ENCODE data around the gene DCTPP1.

Gene DCTPP1

DNA sequence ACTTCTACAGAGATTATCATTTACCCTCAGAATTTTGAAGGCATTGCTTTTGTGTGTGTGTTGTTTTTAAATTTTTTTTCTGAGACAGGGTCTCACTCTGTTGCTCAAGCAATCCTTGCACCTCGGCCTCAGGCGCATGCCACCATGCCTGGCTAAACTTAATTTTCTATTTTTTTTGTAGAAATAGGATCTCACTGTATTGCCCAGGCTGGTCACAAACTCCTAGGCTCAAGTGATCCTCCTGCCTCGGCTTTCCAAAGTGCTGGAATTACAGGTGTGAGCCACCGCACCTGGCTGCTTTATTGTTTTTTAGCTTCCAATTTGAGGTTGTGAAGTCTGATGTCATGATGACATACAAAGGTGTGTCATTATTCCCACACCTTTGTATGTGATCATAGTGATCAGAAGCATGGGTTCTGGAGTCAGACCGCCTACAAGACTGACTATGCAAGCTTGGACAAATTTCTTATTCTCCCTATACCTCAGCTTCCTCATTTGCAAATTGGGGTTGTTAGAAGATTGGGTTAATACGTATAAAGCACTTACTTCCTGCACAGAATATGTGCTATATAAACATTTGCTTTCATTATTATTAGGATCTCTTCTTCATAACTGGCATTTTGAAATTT is 10.0 kb upstream of the DCTPP1 start:
- Mint-ChIP-seq H3K27ac (peak overlapping the region; percentile 63), H3K9me3 (peaks cover 0 to 2% of the 10 kb centered on the region in 2 donors), H3K36me3 (peaks cover 17 to 26% of the 10 kb centered on the region in 2 donors), H3K27me3 (no peaks in the 10 kb centered on the region), H3K4me3 (no peak overlapping the region), H3K4me1 (peaks cover 19 to 53% of the 10 kb centered on the region in 2 donors)
- DNase-seq (no peak), ATAC-seq (replicated peaks) (peak; percentile 91 to 95)

DNA sequence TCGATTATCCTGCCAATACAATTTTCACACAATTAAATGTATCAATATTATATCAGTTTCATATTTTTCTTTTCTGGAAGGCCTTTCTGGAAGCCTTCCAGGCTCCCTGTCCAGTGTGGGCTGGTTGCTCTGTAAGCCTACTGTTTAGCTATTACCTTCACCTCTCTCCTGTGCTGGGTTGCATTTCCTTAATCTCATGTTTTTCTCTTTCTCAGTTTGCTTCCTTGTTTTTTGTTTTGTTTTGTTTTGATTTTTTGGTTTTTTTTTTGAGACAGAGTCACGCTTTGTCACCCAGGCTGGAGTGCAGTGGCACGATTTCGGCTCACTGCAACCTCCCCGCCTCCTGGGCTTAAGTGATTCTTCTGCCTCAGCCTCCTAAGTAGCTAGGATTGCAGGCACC is 9.0 kb upstream of the DCTPP1 start:
- Mint-ChIP-seq H3K9me3 (peaks cover 0 to 2% of the 10 kb centered on the region in 2 donors), H3K27ac (peak overlapping the region; percentile 52), H3K4me3 (peak overlapping the region; percentile 5 to 40), H3K27me3 (no peaks in the 10 kb centered on the region), H3K4me1 (peaks cover 20 to 48% of the 10 kb centered on the region in 2 donors), H3K36me3 (peaks cover 11 to 16% of the 10 kb centered on the region in 2 donors)
- ATAC-seq (replicated peaks) (peak in 1 of 2 donors; percentile 18), DNase-seq (no peak)

DNA sequence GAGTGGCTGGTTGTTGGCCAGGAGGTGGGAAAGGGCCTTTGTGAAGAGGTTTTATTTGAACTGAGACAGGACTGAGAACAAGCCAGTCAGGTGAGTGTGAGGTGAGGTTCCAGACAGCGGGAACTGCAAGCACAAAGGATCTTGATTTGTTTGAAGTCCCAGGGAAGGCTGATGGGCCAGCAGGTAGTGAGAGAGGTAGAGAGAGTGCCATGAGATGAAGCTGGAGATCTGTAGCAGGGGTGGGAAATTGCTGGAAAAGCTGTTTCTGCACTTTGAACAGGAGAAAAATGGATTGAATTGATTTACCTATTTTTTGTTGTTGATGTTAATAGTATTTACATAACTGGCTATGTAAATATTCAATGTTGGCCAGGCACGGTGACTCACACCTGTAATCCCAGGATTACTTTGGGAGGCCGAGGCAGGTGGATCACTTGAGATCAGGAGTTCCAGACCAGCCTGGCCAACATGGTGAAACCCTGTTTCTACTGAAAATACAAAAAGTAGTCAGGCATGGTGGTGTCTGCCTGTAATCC is 7.7 kb upstream of the DCTPP1 start:
- Mint-ChIP-seq H3K4me3 (no peak overlapping the region), H3K27ac (no peak overlapping the region), H3K36me3 (peaks cover 3 to 7% of the 10 kb centered on the region in 2 donors), H3K27me3 (no peaks in the 10 kb centered on the region), H3K4me1 (peaks cover 14 to 37% of the 10 kb centered on the region in 2 donors), H3K9me3 (no peaks in the 10 kb centered on the region)
- no peak for DNase-seq
- ATAC-seq (replicated peaks) = no peak

DNA sequence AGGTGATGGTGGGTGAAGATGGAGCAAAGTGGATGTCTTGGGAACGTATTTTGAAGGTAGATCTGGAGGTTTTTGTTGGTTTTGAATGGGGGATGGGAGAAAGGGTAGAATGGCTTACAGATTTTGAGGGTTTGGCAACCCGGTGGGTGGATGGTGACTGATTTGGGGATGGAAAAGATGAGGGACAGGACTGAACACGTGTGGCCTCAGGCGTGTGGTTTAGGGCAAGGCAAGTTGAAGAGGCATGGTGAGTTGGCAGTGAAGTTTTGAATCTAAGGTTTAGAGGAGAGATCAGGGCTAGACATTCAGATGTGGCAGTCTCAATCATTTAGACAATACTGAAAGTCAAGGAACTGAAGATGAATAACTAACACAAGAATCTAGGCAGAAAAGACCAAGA is 5.0 kb upstream of the DCTPP1 start:
- no peak for DNase-seq
- no peak for ATAC-seq (replicated peaks)
- H3K36me3 Mint-ChIP-seq = no peaks in the 10 kb centered on the region
- peaks cover 10 to 20% of the 10 kb centered on the region in 2 donors for H3K4me1 Mint-ChIP-seq
- peak overlapping the region in 1 of 2 donors; percentile 1 for H3K4me3 Mint-ChIP-seq
- H3K9me3 Mint-ChIP-seq = no peaks in the 10 kb centered on the region
- no peaks in the 10 kb centered on the region for H3K27me3 Mint-ChIP-seq
- H3K27ac Mint-ChIP-seq = peak overlapping the region; percentile 38

DNA sequence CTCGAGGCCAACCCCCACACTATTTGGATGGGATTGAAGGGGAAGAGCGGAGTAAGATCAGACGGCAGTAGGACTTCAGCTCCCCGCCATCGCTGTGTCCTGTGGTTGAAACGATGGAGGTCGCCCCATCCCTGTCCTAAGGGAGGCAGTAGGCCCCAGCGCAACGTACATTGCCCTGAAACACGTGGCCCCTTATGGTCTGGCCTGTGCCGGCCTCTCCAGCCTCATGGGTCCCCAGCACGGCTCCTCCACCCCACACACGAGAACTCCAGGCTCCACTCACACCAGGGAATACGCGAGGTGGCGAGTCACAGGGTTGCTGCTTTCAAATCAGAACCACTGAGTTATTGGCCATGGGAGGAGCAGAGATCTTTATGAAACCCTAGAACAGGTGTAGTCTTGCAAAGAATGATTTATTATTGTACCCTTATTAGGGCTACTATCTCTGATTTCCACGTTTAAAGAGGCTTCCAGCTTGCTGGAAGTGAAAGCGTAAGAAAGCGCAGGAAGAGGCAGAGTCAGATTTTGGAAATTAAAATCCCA is 669 bp upstream of the DCTPP1 start:
- peaks cover 12 to 24% of the 10 kb centered on the region in 2 donors for H3K36me3 Mint-ChIP-seq
- H3K4me1 Mint-ChIP-seq = peaks cover 15 to 20% of the 10 kb centered on the region in 2 donors
- no peak for DNase-seq
- H3K27me3 Mint-ChIP-seq = no peaks in the 10 kb centered on the region
- no peak overlapping the region for H3K4me3 Mint-ChIP-seq
- ATAC-seq (replicated peaks) = peak; percentile 24 to 27
- H3K9me3 Mint-ChIP-seq = no peaks in the 10 kb centered on the region
- H3K27ac Mint-ChIP-seq = no peak overlapping the region

DNA sequence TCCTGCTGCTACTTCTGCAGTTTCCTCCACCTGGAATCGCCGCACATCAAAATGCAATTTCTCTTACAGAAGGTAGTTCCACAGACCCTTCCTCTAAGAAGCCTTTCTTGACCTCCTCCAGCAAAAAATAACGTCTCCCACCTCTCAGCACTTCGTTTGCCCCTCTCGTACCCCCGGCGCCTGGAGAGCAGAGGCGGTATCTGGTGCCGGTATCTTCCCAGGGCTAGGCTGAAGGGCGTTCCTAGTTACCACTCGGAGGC is 482 bp downstream of the DCTPP1 start:
- H3K4me1 Mint-ChIP-seq = peaks cover 8 to 15% of the 10 kb centered on the region in 2 donors

DNA sequence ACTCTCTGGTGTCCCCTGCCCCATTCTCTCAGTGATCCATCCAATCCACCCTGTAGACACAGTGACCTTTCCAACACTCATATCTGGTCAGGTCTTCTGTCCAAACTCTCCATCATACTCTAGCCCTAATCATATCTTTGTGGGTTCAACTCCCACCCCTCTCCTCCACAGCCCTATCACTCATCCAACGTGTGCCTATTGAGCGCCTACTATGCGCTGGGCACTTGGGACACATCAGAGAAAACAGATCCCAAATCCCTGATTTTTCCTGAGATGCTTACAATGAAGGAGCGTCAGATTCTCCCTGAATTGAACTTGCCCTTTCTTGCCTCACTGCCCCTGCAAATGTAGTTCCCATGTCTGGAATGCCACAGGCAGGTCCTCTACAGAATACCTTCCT is 1.8 kb downstream of the DCTPP1 start:
- H3K27me3 Mint-ChIP-seq = no peaks in the 10 kb centered on the region
- peaks cover 8 to 13% of the 10 kb centered on the region in 2 donors for H3K4me1 Mint-ChIP-seq
- no peak for ATAC-seq (replicated peaks)
- DNase-seq = no peak
- H3K4me3 Mint-ChIP-seq = peak overlapping the region in 1 of 2 donors; percentile 41
- peaks cover 22 to 38% of the 10 kb centered on the region in 2 donors for H3K36me3 Mint-ChIP-seq
- no peak overlapping the region for H3K27ac Mint-ChIP-seq
- H3K9me3 Mint-ChIP-seq = no peaks in the 10 kb centered on the region

More for the DNA sequence above, 482 bp downstream of the DCTPP1 start:
- ATAC-seq (replicated peaks) = peak in 1 of 2 donors; percentile 28
- Mint-ChIP-seq H3K4me3 (no peak overlapping the region), H3K9me3 (no peaks in the 10 kb centered on the region), H3K27ac (no peak overlapping the region), H3K36me3 (peaks cover 16 to 31% of the 10 kb centered on the region in 2 donors), H3K27me3 (no peaks in the 10 kb centered on the region)
- DNase-seq = no peak

DNA sequence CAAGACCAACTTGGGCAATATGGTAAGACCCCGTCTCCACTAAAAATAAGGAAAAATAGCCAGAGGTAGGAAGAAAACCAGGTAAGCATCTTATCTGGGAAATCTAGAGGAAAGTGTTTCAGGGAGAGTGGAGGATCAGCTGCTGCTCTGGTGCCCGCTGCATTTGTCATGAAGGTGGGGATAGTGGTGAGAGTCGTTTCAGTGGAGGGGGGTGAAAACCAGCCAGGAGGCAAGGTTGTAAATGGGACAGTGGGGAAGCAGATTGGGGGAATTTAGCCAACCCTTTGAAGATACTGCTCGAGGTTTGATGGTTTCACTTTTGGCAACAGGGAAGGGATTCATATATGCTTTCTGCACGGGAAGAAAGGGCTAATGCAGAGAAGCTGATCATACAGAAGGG is 8.8 kb downstream of the DCTPP1 start:
- ATAC-seq (replicated peaks) (no peak), DNase-seq (no peak)
- no peak overlapping the region for H3K4me3 Mint-ChIP-seq
- H3K27me3 Mint-ChIP-seq = no peaks in the 10 kb centered on the region
- peaks cover 23 to 28% of the 10 kb centered on the region in 2 donors for H3K4me1 Mint-ChIP-seq
- no peaks in the 10 kb centered on the region for H3K9me3 Mint-ChIP-seq
- peaks cover 34 to 55% of the 10 kb centered on the region in 2 donors for H3K36me3 Mint-ChIP-seq
- peak overlapping the region; percentile 28 for H3K27ac Mint-ChIP-seq

DNA sequence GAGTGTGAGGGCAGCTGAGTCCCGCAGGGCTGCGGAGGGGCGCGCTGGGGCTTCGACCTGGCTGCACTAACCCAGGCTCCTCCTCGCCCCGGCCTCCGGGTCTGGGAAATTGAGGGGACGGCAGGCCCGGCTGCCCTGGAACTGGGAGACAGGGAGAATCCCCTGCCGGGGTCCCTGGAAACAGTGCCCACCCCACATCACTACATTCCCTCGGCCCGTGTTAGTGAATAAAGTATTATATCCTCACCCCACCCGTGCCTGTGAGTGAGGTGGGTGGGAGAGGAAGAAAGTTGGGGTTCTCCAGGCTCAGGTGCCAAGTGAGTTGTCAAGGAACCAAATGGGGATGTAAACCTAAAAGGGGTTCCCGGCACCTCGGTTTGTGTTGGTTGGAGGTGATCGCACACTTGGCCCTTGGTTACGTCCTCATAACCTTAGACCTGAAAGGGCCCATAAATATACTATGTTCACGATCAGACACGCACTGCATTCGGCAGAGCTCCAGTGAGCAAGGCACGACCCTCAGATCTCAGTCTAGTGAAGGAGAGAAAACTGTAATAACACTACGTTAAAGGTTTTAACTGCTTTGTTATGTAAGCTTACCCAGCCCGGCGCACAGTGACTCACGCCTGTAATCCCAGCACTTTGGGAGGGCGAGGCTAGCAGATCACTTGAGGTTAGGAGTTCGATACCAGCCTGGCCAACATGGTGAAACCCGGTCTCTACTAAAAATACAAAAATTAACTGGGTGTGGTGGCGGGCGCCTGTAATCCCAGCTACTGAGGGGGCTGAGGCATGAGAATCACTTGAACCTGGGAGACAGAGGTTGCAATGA is 11.3 kb downstream of the DCTPP1 start:
- ATAC-seq (replicated peaks) = no peak
- peaks cover 28 to 50% of the 10 kb centered on the region in 2 donors for H3K36me3 Mint-ChIP-seq
- no peak for DNase-seq
- peaks cover 24 to 34% of the 10 kb centered on the region in 2 donors for H3K4me1 Mint-ChIP-seq
- H3K9me3 Mint-ChIP-seq = no peaks in the 10 kb centered on the region
- H3K27ac Mint-ChIP-seq = peak overlapping the region; percentile 83
- no peaks in the 10 kb centered on the region for H3K27me3 Mint-ChIP-seq
- peak overlapping the region; percentile 53 to 72 for H3K4me3 Mint-ChIP-seq

DNA sequence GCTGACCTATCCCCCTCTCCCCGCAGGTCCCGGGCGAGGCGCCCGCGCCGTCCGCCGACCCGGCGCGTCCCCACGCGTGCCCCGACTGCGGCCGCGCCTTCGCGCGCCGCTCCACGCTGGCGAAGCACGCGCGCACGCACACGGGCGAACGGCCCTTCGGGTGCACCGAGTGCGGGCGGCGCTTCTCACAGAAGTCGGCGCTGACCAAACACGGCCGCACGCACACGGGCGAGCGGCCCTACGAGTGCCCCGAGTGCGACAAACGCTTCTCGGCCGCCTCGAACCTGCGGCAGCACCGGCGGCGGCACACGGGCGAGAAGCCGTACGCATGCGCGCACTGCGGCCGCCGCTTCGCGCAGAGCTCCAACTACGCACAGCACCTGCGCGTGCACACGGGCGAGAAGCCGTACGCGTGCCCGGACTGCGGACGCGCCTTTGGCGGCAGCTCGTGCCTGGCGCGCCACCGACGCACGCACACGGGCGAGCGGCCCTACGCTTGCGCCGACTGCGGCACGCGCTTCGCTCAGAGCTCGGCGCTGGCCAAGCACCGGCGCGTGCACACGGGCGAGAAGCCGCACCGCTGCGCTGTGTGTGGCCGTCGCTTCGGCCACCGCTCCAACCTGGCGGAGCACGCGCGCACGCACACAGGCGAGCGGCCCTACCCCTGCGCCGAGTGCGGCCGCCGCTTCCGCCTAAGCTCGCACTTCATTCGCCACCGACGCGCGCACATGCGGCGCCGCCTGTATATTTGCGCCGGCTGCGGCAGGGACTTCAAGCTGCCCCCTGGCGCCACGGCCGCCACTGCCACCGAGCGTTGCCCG is 12.1 kb downstream of the DCTPP1 start:
- peak; percentile 90 to 91 for ATAC-seq (replicated peaks)
- peak overlapping the region; percentile 83 for H3K27ac Mint-ChIP-seq
- H3K4me3 Mint-ChIP-seq = peak overlapping the region; percentile 70 to 82
- H3K27me3 Mint-ChIP-seq = no peaks in the 10 kb centered on the region
- no peaks in the 10 kb centered on the region for H3K9me3 Mint-ChIP-seq
- H3K36me3 Mint-ChIP-seq = peaks cover 31 to 49% of the 10 kb centered on the region in 2 donors
- H3K4me1 Mint-ChIP-seq = peaks cover 26 to 36% of the 10 kb centered on the region in 2 donors
- peak; percentile 86 for DNase-seq

DNA sequence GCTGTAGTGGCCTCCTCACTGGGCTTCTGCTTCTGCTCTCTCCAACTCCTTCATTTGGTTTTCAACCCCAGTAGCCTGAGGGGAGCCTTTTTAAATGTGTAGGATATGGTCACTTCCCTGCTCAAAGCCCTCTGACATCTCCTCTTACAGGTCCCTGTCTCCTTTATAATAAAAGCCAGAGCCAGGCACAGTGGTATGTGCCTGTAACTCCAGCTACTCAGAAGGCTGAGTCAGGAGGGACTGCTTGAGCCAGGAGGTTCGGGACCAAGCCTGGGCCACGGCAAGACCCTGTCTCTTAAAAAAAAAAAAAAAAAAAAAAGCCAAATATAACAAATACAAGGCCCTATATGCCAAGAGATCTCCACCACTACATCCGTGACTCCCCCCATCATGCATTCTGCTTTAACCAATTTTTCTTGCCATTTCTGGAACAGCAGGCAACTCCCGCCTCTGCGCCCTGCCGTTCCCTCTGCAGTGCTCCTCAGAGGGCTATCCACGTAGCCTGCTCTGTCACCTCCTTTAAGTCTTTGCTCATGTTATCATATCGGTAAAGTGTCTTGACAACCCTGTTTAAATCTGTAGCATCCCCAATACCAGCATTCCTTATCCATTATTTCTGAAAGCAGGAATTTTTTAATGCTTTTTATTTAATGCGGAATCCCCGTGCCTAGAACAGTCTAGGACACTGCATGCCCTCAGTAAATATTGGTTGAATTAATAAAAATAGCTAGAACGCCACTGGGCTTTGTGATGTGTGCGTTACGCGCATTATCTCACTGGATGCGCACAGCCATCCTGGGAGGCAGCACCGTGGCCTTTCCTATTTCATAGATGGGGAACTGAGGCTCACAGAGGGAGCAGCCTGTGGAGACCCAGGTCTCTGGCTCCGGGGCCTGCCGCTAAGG is 13.0 kb downstream of the DCTPP1 start:
- peak overlapping the region; percentile 41 to 82 for H3K4me3 Mint-ChIP-seq
- peaks cover 34 to 52% of the 10 kb centered on the region in 2 donors for H3K36me3 Mint-ChIP-seq
- ATAC-seq (replicated peaks) = no peak
- H3K9me3 Mint-ChIP-seq = no peaks in the 10 kb centered on the region
- peak overlapping the region; percentile 37 for H3K27ac Mint-ChIP-seq
- no peaks in the 10 kb centered on the region for H3K27me3 Mint-ChIP-seq
- peaks cover 30 to 42% of the 10 kb centered on the region in 2 donors for H3K4me1 Mint-ChIP-seq
- no peak for DNase-seq

DNA sequence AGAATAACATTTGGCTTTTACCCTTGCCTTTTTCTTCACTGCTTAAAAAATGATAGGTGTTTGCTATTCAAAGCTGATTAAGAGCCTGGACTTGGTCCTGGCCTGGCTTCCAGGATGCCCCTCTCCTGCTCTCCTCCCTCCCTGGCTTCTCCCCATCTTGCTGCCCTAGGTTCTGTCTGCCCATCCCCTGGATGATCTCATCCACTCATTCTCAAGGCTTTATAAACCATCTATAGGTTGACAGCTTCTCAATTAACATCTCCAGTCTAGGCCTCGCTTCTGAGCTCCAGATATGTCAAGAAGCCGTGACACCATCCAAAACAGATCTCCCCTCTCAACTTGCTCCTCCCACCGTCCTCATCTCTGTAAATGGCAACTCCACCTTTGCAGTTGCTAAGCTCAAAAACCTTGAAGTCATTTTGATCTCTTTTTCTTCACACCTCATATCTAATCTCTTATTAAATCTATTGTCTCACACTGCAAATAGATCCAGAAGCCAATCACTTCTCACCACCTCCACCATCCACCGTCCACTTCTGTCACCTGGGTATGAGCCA is 13.7 kb downstream of the DCTPP1 start:
- Mint-ChIP-seq H3K27me3 (no peaks in the 10 kb centered on the region), H3K9me3 (no peaks in the 10 kb centered on the region), H3K27ac (peak overlapping the region; percentile 45), H3K4me3 (no peak overlapping the region), H3K4me1 (peaks cover 30 to 42% of the 10 kb centered on the region in 2 donors), H3K36me3 (peaks cover 30 to 48% of the 10 kb centered on the region in 2 donors)
- DNase-seq (no peak), ATAC-seq (replicated peaks) (no peak)

DNA sequence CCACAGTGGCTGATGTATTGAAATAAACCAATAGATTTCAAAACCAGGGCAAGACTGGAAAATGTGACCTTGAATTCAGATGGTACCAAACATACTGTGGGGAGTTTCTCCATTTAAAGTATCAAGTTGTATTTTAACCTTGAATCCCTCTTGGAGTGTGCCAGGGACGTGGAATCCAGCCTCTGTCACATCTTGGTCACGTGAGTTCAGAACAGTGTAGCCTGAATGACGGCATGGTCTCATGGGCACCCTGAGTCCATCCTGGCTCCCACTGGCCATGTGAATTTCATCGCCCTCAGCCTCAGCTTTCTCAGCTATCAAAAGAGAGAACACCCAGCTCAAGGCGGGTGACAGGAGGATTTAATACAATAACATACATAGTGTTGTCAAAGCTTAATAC is 15.7 kb downstream of the DCTPP1 start:
- H3K27me3 Mint-ChIP-seq = no peaks in the 10 kb centered on the region

More for the DNA sequence above, 15.7 kb downstream of the DCTPP1 start:
- no peak overlapping the region for H3K4me3 Mint-ChIP-seq
- H3K36me3 Mint-ChIP-seq = peaks cover 22 to 41% of the 10 kb centered on the region in 2 donors
- no peak overlapping the region for H3K27ac Mint-ChIP-seq
- no peaks in the 10 kb centered on the region for H3K9me3 Mint-ChIP-seq
- DNase-seq (no peak), ATAC-seq (replicated peaks) (no peak)
- peaks cover 28 to 49% of the 10 kb centered on the region in 2 donors for H3K4me1 Mint-ChIP-seq
